CD14-positive monocyte (primary cell): ENCODE measurements around the gene ACTA2. TPM values are rescaled to one million over a fixed set of nuclear protein-coding genes. Genes with fewer than 3 reads are reported as not detected.

Source experiments
- DNase-seq, 3 donors: peaks; one replicate each; pipeline ENCODE4 v3.0.0-alpha.2; 2011 to 2022
- H2AFZ ChIP-seq: 2 replicates; pipeline ENCODE4 v1.6.0; 2012; ENCODE audit warnings: mild to moderate bottlenecking, low read depth, low read length, inconsistent platforms; ENCODE audit not compliant: insufficient read depth, poor library complexity, severe bottlenecking
- H3K27ac ChIP-seq, 2 donors: 1 replicate in 1 of 2; 2 replicates in 1 of 2; pipeline ENCODE4 v1.5.1; 2012 to 2013; ENCODE audit warnings: low read length in 2 of 2, control low read depth in 1 of 2, inconsistent platforms in 1 of 2, low read depth in 1 of 2, mild to moderate bottlenecking in 1 of 2
- H3K27me3 ChIP-seq, 2 donors: one replicate each; pipeline versions ENCODE4 v1.6.0 to v1.6.1; 2011 to 2013; ENCODE audit warnings: low read length in 2 of 2; ENCODE audit not compliant: control insufficient read depth in 2 of 2, insufficient read depth in 2 of 2
- H3K36me3 ChIP-seq, 2 donors: replicated peaks in 1 of 2; 1 replicate in 1 of 2; 2 replicates in 1 of 2; pipeline versions ENCODE4 v1.5.1 to v1.6.1; 2012 to 2013; ENCODE audit warnings: low read length in 2 of 2, control low read depth in 1 of 2, inconsistent platforms in 1 of 2, mild to moderate bottlenecking in 1 of 2; ENCODE audit not compliant: insufficient read depth in 2 of 2, control insufficient read depth in 1 of 2
- H3K4me1 ChIP-seq, 2 donors: 1 replicate in 1 of 2; 2 replicates in 1 of 2; pipeline versions ENCODE4 v1.5.1 to v1.6.1; 2012 to 2013; ENCODE audit warnings: low read length in 2 of 2, control low read depth in 1 of 2, inconsistent platforms in 1 of 2, mild to moderate bottlenecking in 1 of 2, moderate library complexity in 1 of 2; ENCODE audit not compliant: insufficient read depth in 2 of 2, control insufficient read depth in 1 of 2
- H3K4me2 ChIP-seq: replicated peaks from 2 replicates; pipeline ENCODE3; 2012; ENCODE audit warnings: low read length, moderate library complexity, mild to moderate bottlenecking; ENCODE audit not compliant: poor library complexity, severe bottlenecking; ENCODE audit errors: extremely low read depth
- H3K4me3 ChIP-seq, 3 experiments: fragments of 200-600 bp in 1 of 3; sonication (generic) in 1 of 3; replicated peaks in 1 of 3; 1 replicate in 2 of 3; 2 replicates in 1 of 3; pipeline ENCODE4 v1.5.1; 2011 to 2013; ENCODE audit warnings: low read length in 3 of 3, mild to moderate bottlenecking in 3 of 3, control low read depth in 2 of 3, low read depth in 2 of 3, inconsistent platforms in 1 of 3, moderate library complexity in 1 of 3
- H3K79me2 ChIP-seq: 2 replicates; pipeline ENCODE4 v1.6.0; 2012; ENCODE audit warnings: mild to moderate bottlenecking, control low read depth, inconsistent platforms, low read length, moderate library complexity; ENCODE audit not compliant: insufficient read depth
- H3K9ac ChIP-seq: 2 replicates; pipeline ENCODE4 v1.6.0; 2017; ENCODE audit warnings: low read length, mild to moderate bottlenecking; ENCODE audit not compliant: insufficient read depth, poor library complexity, severe bottlenecking
- H3K9me3 ChIP-seq, 2 donors: replicated peaks in 1 of 2; 1 replicate in 1 of 2; 2 replicates in 1 of 2; pipeline versions ENCODE4 v1.5.1 to v1.6.1; 2012 to 2013; ENCODE audit warnings: low read length in 2 of 2, control low read depth in 1 of 2; ENCODE audit not compliant: control insufficient read depth in 1 of 2, insufficient read depth in 1 of 2
- H4K20me1 ChIP-seq: 2 replicates; pipeline ENCODE4 v1.6.0; 2012; ENCODE audit warnings: mild to moderate bottlenecking, low read length, control low read depth, moderate library complexity; ENCODE audit not compliant: insufficient read depth
- H3K27ac Mint-ChIP-seq, 7 donors: one replicate each; pipeline ENCODE4 v1.8.0; 2020; ENCODE audit warnings: mild to moderate bottlenecking in 7 of 7, mixed read lengths in 7 of 7, moderate library complexity in 6 of 7, inconsistent platforms in 2 of 7
- H3K27me3 Mint-ChIP-seq, 3 donors: one replicate each; pipeline ENCODE4 v1.8.0; 2021 to 2022; ENCODE audit warnings: low read depth in 3 of 3, mild to moderate bottlenecking in 3 of 3, mixed read lengths in 3 of 3, moderate library complexity in 3 of 3, inconsistent platforms in 1 of 3
- H3K36me3 Mint-ChIP-seq, 2 donors: one replicate each; pipeline ENCODE4 v1.8.0; 2020; ENCODE audit warnings: mixed read lengths in 2 of 2, inconsistent platforms in 1 of 2, mild to moderate bottlenecking in 1 of 2
- H3K4me1 Mint-ChIP-seq: one replicate; pipeline ENCODE4 v1.8.0; 2020; ENCODE audit warnings: mild to moderate bottlenecking, mixed read lengths
- H3K4me3 Mint-ChIP-seq, 2 donors: one replicate each; pipeline ENCODE4 v1.8.0; 2020; ENCODE audit warnings: mild to moderate bottlenecking in 2 of 2, mixed read lengths in 2 of 2, moderate library complexity in 1 of 2
- H3K9me3 Mint-ChIP-seq, 7 donors: one replicate each; pipeline ENCODE4 v1.8.0; 2020 to 2022; ENCODE audit warnings: mixed read lengths in 7 of 7, mild to moderate bottlenecking in 6 of 7, moderate library complexity in 6 of 7, inconsistent platforms in 2 of 7
- WGBS: methylation state at CpG from one replicate; pipeline ENCODE4 v1.1.5; 2013; ENCODE audit warnings: missing lambda C conversion rate; ENCODE audit not compliant: insufficient coverage; 5-methylcytosine and 5-hydroxymethylcytosine counted together
- intact Hi-C, 2 donors: fragments of 100-400 bp; cut with micrococcal nuclease; formaldehyde crosslinking; loops; one replicate each; pipeline versions ENCODE4 v1.15.0 to v1.15.1; 2023
- polyA plus RNA-seq, 3 donors: library from polyadenylated mRNA; depleted of rRNA in 1 of 3; unstranded in 2 of 3; stranded (reverse) in 1 of 3; fragments of 300-500 nt in 2 of 3; fragments of >200 nt in 1 of 3; fragmentation: Illumina TruSeq in 2 of 3; gene quantifications; 1 replicate in 2 of 3; 2 replicates in 1 of 3; pipeline ENCODE4 v1.2.3, GENCODE V29; 2012 to 2021
- TF ChIP-seq, protein P1 (sequence below): fragments of 200-600 bp; IDR thresholded peaks from one replicate; pipeline ENCODE4 v1.8.0; 2022; ENCODE audit warnings: antibody characterized with exemption, mild to moderate bottlenecking

The ACTA2 gene
- polyA plus RNA-seq, 3 donors: 4.4 to 12.3 (median 6.8) TPM

DNA sequence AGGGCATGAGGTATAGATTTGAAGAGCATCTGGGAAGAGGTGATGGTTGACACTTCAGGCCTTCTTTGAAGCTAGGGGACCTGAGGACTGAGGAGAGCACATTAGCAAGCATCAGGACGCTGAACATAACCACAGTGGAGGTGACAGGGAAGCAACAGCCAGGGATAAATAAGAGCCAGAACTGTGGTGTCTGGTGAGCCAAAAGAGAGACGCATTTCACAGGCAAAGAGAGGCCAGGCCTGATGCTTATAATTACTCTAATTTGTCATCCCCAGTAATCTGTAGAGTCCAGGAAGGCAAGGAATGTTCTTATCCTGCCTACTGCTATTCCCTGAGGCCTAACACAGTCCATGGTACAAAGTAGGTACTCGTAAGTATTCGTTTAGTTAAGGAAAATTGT lies 27.7 kb upstream of the ACTA2 start:
- Mint-ChIP-seq H3K36me3 (peaks cover 6 to 11% of the 10 kb centered on the region in 2 donors), H3K9me3 (no peaks in the 10 kb centered on the region), H3K4me1 (peaks cover 15% of the 10 kb centered on the region), H3K4me3 (no peak overlapping the region), H3K27me3 (peaks cover 0 to 3% (median 1%) of the 10 kb centered on the region in 3 donors), H3K27ac (no peak overlapping the region)
- intact Hi-C loops: no loop called here
- Histone ChIP-seq H3K9me3 (no peaks in the 10 kb centered on the region), H3K36me3 (no peaks in the 10 kb centered on the region), H3K27me3 (no peaks in the 10 kb centered on the region), H3K9ac (no peak overlapping the region), H3K4me3 (no peak overlapping the region), H3K79me2 (no peaks in the 10 kb centered on the region), H3K4me2 (no peak overlapping the region), H4K20me1 (no peaks in the 10 kb centered on the region), H3K27ac (no peak overlapping the region), H3K4me1 (peaks cover 5 to 7% of the 10 kb centered on the region in 2 donors), H2AFZ (no peak overlapping the region)
- TF ChIP-seq, protein P1, sequence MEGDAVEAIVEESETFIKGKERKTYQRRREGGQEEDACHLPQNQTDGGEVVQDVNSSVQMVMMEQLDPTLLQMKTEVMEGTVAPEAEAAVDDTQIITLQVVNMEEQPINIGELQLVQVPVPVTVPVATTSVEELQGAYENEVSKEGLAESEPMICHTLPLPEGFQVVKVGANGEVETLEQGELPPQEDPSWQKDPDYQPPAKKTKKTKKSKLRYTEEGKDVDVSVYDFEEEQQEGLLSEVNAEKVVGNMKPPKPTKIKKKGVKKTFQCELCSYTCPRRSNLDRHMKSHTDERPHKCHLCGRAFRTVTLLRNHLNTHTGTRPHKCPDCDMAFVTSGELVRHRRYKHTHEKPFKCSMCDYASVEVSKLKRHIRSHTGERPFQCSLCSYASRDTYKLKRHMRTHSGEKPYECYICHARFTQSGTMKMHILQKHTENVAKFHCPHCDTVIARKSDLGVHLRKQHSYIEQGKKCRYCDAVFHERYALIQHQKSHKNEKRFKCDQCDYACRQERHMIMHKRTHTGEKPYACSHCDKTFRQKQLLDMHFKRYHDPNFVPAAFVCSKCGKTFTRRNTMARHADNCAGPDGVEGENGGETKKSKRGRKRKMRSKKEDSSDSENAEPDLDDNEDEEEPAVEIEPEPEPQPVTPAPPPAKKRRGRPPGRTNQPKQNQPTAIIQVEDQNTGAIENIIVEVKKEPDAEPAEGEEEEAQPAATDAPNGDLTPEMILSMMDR: no peak
- 100% methylated on average over 1 of the region's 4 CpGs for WGBS
- DNase-seq: no peak

DNA sequence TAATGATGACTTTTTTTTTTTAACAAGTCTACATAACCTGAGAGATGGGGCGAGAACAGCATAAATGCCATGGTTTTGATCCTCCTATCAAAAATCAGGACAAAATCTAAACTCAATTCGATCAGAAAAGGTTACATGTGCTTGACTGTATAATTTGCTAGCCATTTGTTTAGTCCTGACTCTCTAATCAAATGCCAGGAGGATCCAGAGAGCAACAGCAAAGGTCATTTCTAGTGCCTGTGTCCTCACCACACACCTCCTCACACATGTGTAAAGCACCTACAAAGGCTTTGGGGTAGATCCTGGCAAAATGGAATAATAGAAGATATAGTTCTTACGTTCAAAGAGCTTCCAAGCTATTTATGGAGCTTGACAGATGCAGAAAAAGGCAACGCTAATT lies 27.0 kb upstream of the ACTA2 start:
- H3K9ac ChIP-seq: no peak overlapping the region
- peaks cover 9% of the 10 kb centered on the region in 2 donors for H3K4me1 ChIP-seq
- WGBS: 100% methylated on average over 1 of the region's 4 CpGs
- Mint-ChIP-seq H3K36me3 (peaks cover 5 to 11% of the 10 kb centered on the region in 2 donors), H3K27me3 (peaks cover 0 to 1% (median 1%) of the 10 kb centered on the region in 3 donors), H3K4me1 (peaks cover 14% of the 10 kb centered on the region), H3K27ac (no peak overlapping the region), H3K9me3 (no peaks in the 10 kb centered on the region), H3K4me3 (no peak overlapping the region)
- no peak for DNase-seq
- no peaks in the 10 kb centered on the region for H3K79me2 ChIP-seq
- H3K27me3 ChIP-seq: no peaks in the 10 kb centered on the region
- intact Hi-C loops: no loop called here
- no peak overlapping the region for H3K4me3 ChIP-seq
- no peak overlapping the region for H3K4me2 ChIP-seq
- TF ChIP-seq, protein P1: no peak
- no peaks in the 10 kb centered on the region for H4K20me1 ChIP-seq
- no peak overlapping the region for H3K27ac ChIP-seq
- H3K9me3 ChIP-seq: no peaks in the 10 kb centered on the region
- no peaks in the 10 kb centered on the region for H3K36me3 ChIP-seq
- no peak overlapping the region for H2AFZ ChIP-seq
